Measurements from ENCODE around the gene CPHXL2. TPM values are rescaled to one million over a fixed set of nuclear protein-coding genes. Genes with fewer than 3 reads are reported as not detected.

The CPHXL2 gene
- total and polyA plus RNA-seq, 7 donors: not detected

DNA sequence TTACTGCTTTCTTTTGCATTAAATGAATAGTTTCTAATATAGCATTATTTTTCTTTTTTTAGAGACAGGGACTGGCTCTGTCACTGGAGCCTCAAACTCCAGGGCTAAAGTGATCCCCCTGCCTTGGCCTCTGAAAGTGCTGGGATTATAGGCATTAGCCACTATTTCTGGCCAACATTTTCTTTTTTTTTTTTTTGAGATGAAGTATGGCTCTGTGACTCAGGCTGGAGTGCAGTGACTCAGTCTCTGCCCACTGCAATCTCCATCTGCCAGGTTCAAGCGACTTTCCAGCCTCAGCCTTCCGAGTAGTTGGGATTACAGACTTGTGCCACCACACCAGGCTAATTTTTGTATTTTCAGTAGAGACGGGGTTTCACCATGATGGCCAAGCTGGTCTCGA lies 26.5 kb upstream of the CPHXL2 start:
- no peak for DNase-seq
- no peaks in the 10 kb centered on the region for H3K36me3 ChIP-seq
- 93% methylated on average over 4 of the region's 4 CpGs for WGBS, 2 donors
- no peak overlapping the region for H3K4me3 ChIP-seq
- H3K4me1 ChIP-seq: no peaks in the 10 kb centered on the region
- no peaks in the 10 kb centered on the region for H3K9me3 ChIP-seq
- no peak overlapping the region for H3K27ac ChIP-seq
- no peaks in the 10 kb centered on the region for H3K27me3 ChIP-seq
- TF ChIP-seq, protein P1, sequence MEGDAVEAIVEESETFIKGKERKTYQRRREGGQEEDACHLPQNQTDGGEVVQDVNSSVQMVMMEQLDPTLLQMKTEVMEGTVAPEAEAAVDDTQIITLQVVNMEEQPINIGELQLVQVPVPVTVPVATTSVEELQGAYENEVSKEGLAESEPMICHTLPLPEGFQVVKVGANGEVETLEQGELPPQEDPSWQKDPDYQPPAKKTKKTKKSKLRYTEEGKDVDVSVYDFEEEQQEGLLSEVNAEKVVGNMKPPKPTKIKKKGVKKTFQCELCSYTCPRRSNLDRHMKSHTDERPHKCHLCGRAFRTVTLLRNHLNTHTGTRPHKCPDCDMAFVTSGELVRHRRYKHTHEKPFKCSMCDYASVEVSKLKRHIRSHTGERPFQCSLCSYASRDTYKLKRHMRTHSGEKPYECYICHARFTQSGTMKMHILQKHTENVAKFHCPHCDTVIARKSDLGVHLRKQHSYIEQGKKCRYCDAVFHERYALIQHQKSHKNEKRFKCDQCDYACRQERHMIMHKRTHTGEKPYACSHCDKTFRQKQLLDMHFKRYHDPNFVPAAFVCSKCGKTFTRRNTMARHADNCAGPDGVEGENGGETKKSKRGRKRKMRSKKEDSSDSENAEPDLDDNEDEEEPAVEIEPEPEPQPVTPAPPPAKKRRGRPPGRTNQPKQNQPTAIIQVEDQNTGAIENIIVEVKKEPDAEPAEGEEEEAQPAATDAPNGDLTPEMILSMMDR (IDR thresholded peaks at IDR 0.05): no peak
- TF ChIP-seq POLR2AphosphoS5 (IDR thresholded peaks at IDR 0.05) (no peak), EP300 (IDR thresholded peaks at IDR 0.05) (no peak), POLR2A (IDR thresholded peaks at IDR 0.05) (no peak)
- intact Hi-C loops (cut with DNase I): no loop called here

DNA sequence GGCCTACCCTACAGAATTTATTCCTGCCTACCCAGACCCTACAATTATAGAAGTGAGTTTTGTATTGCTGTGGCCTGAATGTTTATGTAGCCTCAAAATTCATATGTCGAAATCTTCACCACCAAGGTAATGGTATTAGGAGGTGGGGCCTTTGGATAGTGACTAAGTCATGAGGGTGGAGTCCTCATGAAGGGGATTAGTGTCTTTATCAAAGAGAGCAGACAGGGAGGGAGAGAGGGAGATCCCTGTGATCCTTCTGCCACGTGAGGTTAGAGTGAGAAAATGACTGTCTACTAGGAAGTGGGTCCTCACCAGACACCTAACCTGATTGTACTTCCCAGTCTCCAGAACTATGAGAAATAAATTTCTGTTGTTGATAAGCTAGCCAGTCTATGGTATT lies 25.4 kb upstream of the CPHXL2 start:
- Histone ChIP-seq H3K4me3 (no peak overlapping the region), H3K27ac (no peak overlapping the region), H3K9me3 (no peaks in the 10 kb centered on the region), H3K36me3 (no peaks in the 10 kb centered on the region), H3K4me1 (no peaks in the 10 kb centered on the region), H3K27me3 (no peaks in the 10 kb centered on the region)
- intact Hi-C loops (cut with DNase I): no loop called here
- TF ChIP-seq, protein P1 (IDR thresholded peaks at IDR 0.05): no peak
- TF ChIP-seq POLR2A (IDR thresholded peaks at IDR 0.05) (no peak), POLR2AphosphoS5 (IDR thresholded peaks at IDR 0.05) (no peak), EP300 (IDR thresholded peaks at IDR 0.05) (no peak)
- no peak for DNase-seq
- WGBS, 2 donors: 71 to 75% methylated on average over 2 of the region's 2 CpGs

DNA sequence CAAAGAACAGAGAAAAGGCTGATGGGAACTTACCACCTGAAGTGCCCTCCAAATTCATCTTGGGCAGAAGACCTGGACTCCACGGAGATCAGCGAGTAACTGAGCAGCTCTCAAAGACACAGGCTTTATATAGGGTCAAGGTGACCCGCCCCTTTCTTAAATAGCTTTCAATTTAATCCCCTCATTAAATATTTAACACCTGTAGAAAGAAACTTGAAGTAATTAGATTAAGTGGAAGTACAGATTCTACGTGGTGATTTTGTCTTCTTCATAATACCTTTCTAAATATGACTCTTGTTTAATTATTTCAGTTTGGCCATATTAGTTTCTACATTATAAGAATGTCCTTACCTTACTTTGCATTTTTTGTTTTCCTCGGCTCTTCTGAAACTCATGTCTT lies 24.6 kb upstream of the CPHXL2 start, which contains the start of gene DUXB:
Gene DUXB (minus strand): TSS at position 101 of the 400 bp plus-strand sequence. CDS start 43 bp downstream, at position 58.
- 91% methylated on average over 5 of the region's 5 CpGs for WGBS, 2 donors
- Histone ChIP-seq H3K27me3 (no peaks in the 10 kb centered on the region), H3K9me3 (no peaks in the 10 kb centered on the region), H3K36me3 (no peaks in the 10 kb centered on the region), H3K4me1 (no peaks in the 10 kb centered on the region), H3K27ac (no peak within 1 kb of the TSS), H3K4me3 (no peak within 1 kb of the TSS)
- DNase-seq: no peak
- no peak for TF ChIP-seq POLR2A (IDR thresholded peaks at IDR 0.05)
- TF ChIP-seq EP300 (IDR thresholded peaks at IDR 0.05): no peak
- TF ChIP-seq, protein P1 (IDR thresholded peaks at IDR 0.05): no peak
- no peak for TF ChIP-seq POLR2AphosphoS5 (IDR thresholded peaks at IDR 0.05)
- intact Hi-C loops (cut with DNase I): no loop called here

DNA sequence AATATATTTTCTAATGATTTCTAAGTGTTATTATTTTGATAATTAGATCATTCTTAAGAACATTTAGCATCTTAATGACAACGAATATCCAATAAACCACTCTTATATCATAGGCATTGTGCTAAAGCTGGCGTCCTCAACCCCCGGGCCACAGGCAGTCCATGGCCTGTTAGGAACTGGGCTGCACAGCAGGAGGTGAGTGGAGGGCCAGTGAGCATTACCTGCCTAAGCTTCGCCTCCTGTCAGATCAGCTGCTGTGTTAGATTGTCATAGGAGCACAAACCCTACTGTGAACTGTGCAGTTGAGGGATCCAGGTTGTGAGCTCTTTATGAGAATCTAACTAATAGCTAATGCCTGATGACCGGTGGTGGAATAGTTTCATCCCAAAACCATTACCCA lies 20.8 kb upstream of the CPHXL2 start:
- H3K4me3 ChIP-seq: no peak overlapping the region
- no peaks in the 10 kb centered on the region for H3K27me3 ChIP-seq
- H3K36me3 ChIP-seq: no peaks in the 10 kb centered on the region
- WGBS, 2 donors: 89 to 94% methylated on average over 5 of the region's 5 CpGs
- no peak overlapping the region for H3K27ac ChIP-seq
- H3K4me1 ChIP-seq: no peaks in the 10 kb centered on the region
- no peak for DNase-seq
- intact Hi-C loops (cut with DNase I): no loop called here
- no peaks in the 10 kb centered on the region for H3K9me3 ChIP-seq
- TF ChIP-seq, protein P1 (IDR thresholded peaks at IDR 0.05): no peak
- TF ChIP-seq EP300 (IDR thresholded peaks at IDR 0.05) (no peak), POLR2A (IDR thresholded peaks at IDR 0.05) (no peak), POLR2AphosphoS5 (IDR thresholded peaks at IDR 0.05) (no peak)

DNA sequence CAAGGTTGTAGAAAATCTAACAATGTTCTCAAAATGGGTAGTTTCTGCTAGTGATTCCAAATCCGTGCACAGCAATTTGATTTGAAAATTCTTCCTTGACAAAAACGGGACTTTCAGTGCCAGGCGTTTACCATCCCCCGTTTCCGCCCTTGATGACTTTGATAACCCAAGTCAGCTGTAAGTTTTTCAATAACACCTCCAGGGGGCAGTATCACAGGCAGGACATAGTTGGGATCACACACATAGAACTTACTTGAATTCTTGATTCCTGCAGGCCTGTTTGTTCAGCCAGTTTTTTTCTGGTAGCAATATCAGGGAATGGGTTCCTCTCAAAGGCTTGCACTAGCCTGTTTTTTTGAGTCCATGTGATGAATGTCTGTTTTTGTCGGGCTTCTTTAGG lies 18.9 kb upstream of the CPHXL2 start:
- no peak for DNase-seq
- TF ChIP-seq POLR2AphosphoS5 (IDR thresholded peaks at IDR 0.05): no peak
- TF ChIP-seq, protein P1 (IDR thresholded peaks at IDR 0.05): no peak
- TF ChIP-seq POLR2A (IDR thresholded peaks at IDR 0.05): no peak
- TF ChIP-seq EP300 (IDR thresholded peaks at IDR 0.05): no peak
- intact Hi-C loops (cut with DNase I): no loop called here
- 46 to 83% methylated on average over 6 of the region's 6 CpGs for WGBS, 2 donors
- Histone ChIP-seq H3K27me3 (no peaks in the 10 kb centered on the region), H3K4me1 (no peaks in the 10 kb centered on the region), H3K9me3 (no peaks in the 10 kb centered on the region), H3K36me3 (no peaks in the 10 kb centered on the region), H3K4me3 (no peak overlapping the region), H3K27ac (no peak overlapping the region)

All from sigmoid colon (tissue), 7 donors.